A549 treated with DMSO at 1 μM for 4 hours (cell line): Measurements from ENCODE around the gene ENPP4. TPM values are rescaled to one million over a fixed set of nuclear protein-coding genes. Genes with fewer than 3 reads are reported as not detected.

Experiments used
- total RNA-seq: library from RNA; stranded (reverse); fragments of 200-300 nt; extraction: Qiagen RNA extraction; gene quantifications from 5 replicates; pipeline ENCODE4 v1.2.3, GENCODE V29; 2022; ENCODE audit warnings: low read depth

ENPP4 gene
- total RNA-seq: 0.26 to 0.53 TPM (median 0.32 TPM) in 5 replicates

GRCh38 chr6:46129629-46130511 lies at the start of gene ENPP4:
TSS of gene ENPP4 (plus strand) at chr6:46129989. CDS start at chr6:46139584, 9,595 bp downstream.

GRCh38 chr6:46170357-46171289 lies 40.8 kb downstream of the ENPP4 start, which contains the start of gene ENPP5:
TSS of gene ENPP5 (minus strand) at chr6:46170980. CDS start at chr6:46168262, 2,718 bp downstream.

Other genes with a start within 250 kb of the ENPP4 start
- not detected in 5 replicates for gene CLIC5, start 114.1 kb upstream of the ENPP4 start, total RNA-seq
- not detected in 5 replicates for gene ENPP5, start 41.0 kb downstream of the ENPP4 start, total RNA-seq